ENCODE results near the gene DIPK1B.

GRCh38 chr9:136667940-136668760 is 44.2 kb upstream of the DIPK1B start:
- TF ChIP-seq TEAD4 (CRISPR knock-in tag; IDR thresholded peaks at IDR 0.05) (no peak), USF1 (CRISPR knock-in tag; IDR thresholded peaks at IDR 0.05) (no peak), PRDM15 (CRISPR knock-in tag; IDR thresholded peaks at IDR 0.05) (no peak), SP1 (CRISPR knock-in tag; conservative IDR thresholded peaks at IDR 0.05) (no peak), NR1H2 (CRISPR knock-in tag; IDR thresholded peaks at IDR 0.05) (no peak), CTCF (IDR thresholded peaks at IDR 0.05) (no peak), IRF1 (CRISPR knock-in tag; IDR thresholded peaks at IDR 0.05) (no peak)
- TF ChIP-seq, protein P1, sequence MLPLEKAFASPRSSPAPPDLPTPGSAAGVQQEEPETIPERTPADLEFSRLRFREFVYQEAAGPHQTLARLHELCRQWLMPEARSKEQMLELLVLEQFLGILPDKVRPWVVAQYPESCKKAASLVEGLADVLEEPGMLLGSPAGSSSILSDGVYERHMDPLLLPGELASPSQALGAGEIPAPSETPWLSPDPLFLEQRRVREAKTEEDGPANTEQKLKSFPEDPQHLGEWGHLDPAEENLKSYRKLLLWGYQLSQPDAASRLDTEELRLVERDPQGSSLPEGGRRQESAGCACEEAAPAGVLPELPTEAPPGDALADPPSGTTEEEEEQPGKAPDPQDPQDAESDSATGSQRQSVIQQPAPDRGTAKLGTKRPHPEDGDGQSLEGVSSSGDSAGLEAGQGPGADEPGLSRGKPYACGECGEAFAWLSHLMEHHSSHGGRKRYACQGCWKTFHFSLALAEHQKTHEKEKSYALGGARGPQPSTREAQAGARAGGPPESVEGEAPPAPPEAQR (CRISPR knock-in tag; IDR thresholded peaks at IDR 0.05) = no peak
